ENCODE measurements around the gene MEIOB. TPM values are rescaled to one million over a fixed set of nuclear protein-coding genes. Genes with fewer than 3 reads are reported as not detected.

Gene MEIOB
- polyA plus RNA-seq, 1 donor (not counting 4 experiments of a cell fraction or from before 2014, with no cell fraction given), result not detected

GRCh38 chr16:1790611-1791255, 81.2 kb downstream of the MEIOB start:
- H3K79me2 ChIP-seq (ENCODE audit: control insufficient read depth, insufficient read depth, low read length), result peaks cover 21% of the 10 kb centered on the region
- no peak overlapping the region for H3K4me3 ChIP-seq (ENCODE audit: control insufficient read depth in 2 of 3, extremely low read depth in 1 of 3, insufficient read depth in 2 of 3, low read depth in 1 of 3, low read length in 3 of 3)
- H3K9ac ChIP-seq (ENCODE audit: control insufficient read depth, extremely low read depth, insufficient read depth, low read length), result no peak overlapping the region
- peaks cover 3% of the 10 kb centered on the region for H4K20me1 ChIP-seq (ENCODE audit: control insufficient read depth, extremely low read depth, insufficient read depth, low read length)
- H3K4me1 ChIP-seq (ENCODE audit: control insufficient read depth, extremely low read depth, insufficient read depth, low read length), result peaks cover 15% of the 10 kb centered on the region
- DNase-seq (ENCODE audit: low read depth, low spot score) (no peak), FAIRE-seq (no peak)
- H3K9me1 ChIP-seq (ENCODE audit: control insufficient read depth, extremely low read depth, insufficient read depth, low read length), result no peaks in the 10 kb centered on the region
- H3K27me3 ChIP-seq (ENCODE audit: control insufficient read depth, extremely low read depth, insufficient read depth, low read length), result no peaks in the 10 kb centered on the region
- TF ChIP-seq CTCF (optimal IDR thresholded peaks at IDR 0.05 in 1 of 3, IDR thresholded peaks at IDR 0.05 in 1 of 3, conservative IDR thresholded peaks at IDR 0.05 in 1 of 3; ENCODE audit: extremely low read depth in 1 of 3, insufficient read depth in 2 of 3, low read length in 3 of 3), result no peak
- TF ChIP-seq EZH2 (IDR thresholded peaks at IDR 0.05; ENCODE audit: low read length), result no peak
- no peak overlapping the region for H2AFZ ChIP-seq (ENCODE audit: control insufficient read depth, low read length)
- H3K36me3 ChIP-seq (ENCODE audit: control insufficient read depth in 2 of 2, extremely low read depth in 1 of 2, insufficient read depth in 2 of 2, low read length in 2 of 2), result peaks cover 0 to 11% of the 10 kb centered on the region in 2 experiments
- H3K4me2 ChIP-seq (ENCODE audit: control insufficient read depth, extremely low read depth, insufficient read depth, low read depth, low read length), result no peak overlapping the region
- H3K9me3 ChIP-seq (ENCODE audit: control insufficient read depth, low read depth, low read length), result no peaks in the 10 kb centered on the region
- no peak overlapping the region for H3K27ac ChIP-seq (ENCODE audit: control insufficient read depth, insufficient read depth, low read length)
- dilution Hi-C loops (cut with MboI; ENCODE audit: extremely low pct_ligation_motif_present, low sequenced_read_pairs), result no loop called here

GRCh38 chr16:1790261-1790610, 81.7 kb downstream of the MEIOB start:
- no peak for DNase-seq (ENCODE audit: low read depth, low spot score)
- H3K79me2 ChIP-seq (ENCODE audit: control insufficient read depth, insufficient read depth, low read length), result peaks cover 25% of the 10 kb centered on the region
- H2AFZ ChIP-seq (ENCODE audit: control insufficient read depth, low read length), result no peak overlapping the region
- no peaks in the 10 kb centered on the region for H3K27me3 ChIP-seq (ENCODE audit: control insufficient read depth, extremely low read depth, insufficient read depth, low read length)
- no peak for TF ChIP-seq EZH2 (IDR thresholded peaks at IDR 0.05; ENCODE audit: low read length)
- no peak for TF ChIP-seq CTCF (optimal IDR thresholded peaks at IDR 0.05 in 1 of 3, IDR thresholded peaks at IDR 0.05 in 1 of 3, conservative IDR thresholded peaks at IDR 0.05 in 1 of 3; ENCODE audit: extremely low read depth in 1 of 3, insufficient read depth in 2 of 3, low read length in 3 of 3)
- no peaks in the 10 kb centered on the region for H3K9me1 ChIP-seq (ENCODE audit: control insufficient read depth, extremely low read depth, insufficient read depth, low read length)
- H3K4me1 ChIP-seq (ENCODE audit: control insufficient read depth, extremely low read depth, insufficient read depth, low read length), result peaks cover 15% of the 10 kb centered on the region
- H3K9ac ChIP-seq (ENCODE audit: control insufficient read depth, extremely low read depth, insufficient read depth, low read length), result no peak overlapping the region
- H3K27ac ChIP-seq (ENCODE audit: control insufficient read depth, insufficient read depth, low read length), result no peak overlapping the region
- dilution Hi-C loops (cut with MboI; ENCODE audit: extremely low pct_ligation_motif_present, low sequenced_read_pairs), result no loop called here
- FAIRE-seq, result no peak
- H3K36me3 ChIP-seq (ENCODE audit: control insufficient read depth in 2 of 2, extremely low read depth in 1 of 2, insufficient read depth in 2 of 2, low read length in 2 of 2), result peaks cover 0 to 11% of the 10 kb centered on the region in 2 experiments
- no peak overlapping the region for H3K4me3 ChIP-seq (ENCODE audit: control insufficient read depth in 2 of 3, extremely low read depth in 1 of 3, insufficient read depth in 2 of 3, low read depth in 1 of 3, low read length in 3 of 3)
- no peaks in the 10 kb centered on the region for H3K9me3 ChIP-seq (ENCODE audit: control insufficient read depth, low read depth, low read length)
- H3K4me2 ChIP-seq (ENCODE audit: control insufficient read depth, extremely low read depth, insufficient read depth, low read depth, low read length), result no peak overlapping the region
- H4K20me1 ChIP-seq (ENCODE audit: control insufficient read depth, extremely low read depth, insufficient read depth, low read length), result peaks cover 3% of the 10 kb centered on the region

Measured in keratinocyte (primary cell).